Ramos (cell line): ENCODE results near the gene AFG1L.
"Not testable (repeated sequence)": the region's sequence is repeated elsewhere in the genome, so short reads cannot be mapped to it uniquely, and the experiment has no call there.

ENCODE experiments used
- in situ Hi-C: fragments of 300-500 bp; cut with MboI; formaldehyde crosslinking; loops from one replicate; pipeline ENCODE4 v1.14.3; 2022; ENCODE audit warnings: low sequenced_read_pairs; ENCODE audit not compliant: unreplicated experiment

Gene AFG1L

GRCh38 chr6:108294727-108295625, at the start of gene AFG1L:
TSS of gene AFG1L (plus strand) at chr6:108295054. CDS start at chr6:108295080, 26 bp downstream.
- in situ Hi-C loops = no loop called here

DNA sequence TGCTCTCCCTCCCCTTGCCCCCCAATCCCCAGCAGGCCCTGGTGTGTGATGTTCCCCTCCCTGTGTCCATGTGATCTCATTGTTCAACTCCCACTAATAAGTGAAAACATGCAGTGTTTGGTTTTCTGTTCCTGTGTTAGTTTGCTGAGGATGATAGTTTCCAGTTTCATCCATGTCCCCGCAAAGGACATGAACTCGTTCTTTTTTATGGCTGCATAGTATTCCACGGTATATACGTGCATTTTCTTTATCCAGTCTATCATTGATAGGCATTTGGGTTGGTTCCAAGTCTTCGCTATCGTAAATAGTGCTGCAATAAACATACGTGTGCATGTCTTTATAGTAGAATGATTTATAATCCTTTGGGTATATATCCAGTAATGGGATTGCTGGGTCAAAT, 49.8 kb upstream of the AFG1L start:
- in situ Hi-C loops = not testable (repeated sequence)

DNA sequence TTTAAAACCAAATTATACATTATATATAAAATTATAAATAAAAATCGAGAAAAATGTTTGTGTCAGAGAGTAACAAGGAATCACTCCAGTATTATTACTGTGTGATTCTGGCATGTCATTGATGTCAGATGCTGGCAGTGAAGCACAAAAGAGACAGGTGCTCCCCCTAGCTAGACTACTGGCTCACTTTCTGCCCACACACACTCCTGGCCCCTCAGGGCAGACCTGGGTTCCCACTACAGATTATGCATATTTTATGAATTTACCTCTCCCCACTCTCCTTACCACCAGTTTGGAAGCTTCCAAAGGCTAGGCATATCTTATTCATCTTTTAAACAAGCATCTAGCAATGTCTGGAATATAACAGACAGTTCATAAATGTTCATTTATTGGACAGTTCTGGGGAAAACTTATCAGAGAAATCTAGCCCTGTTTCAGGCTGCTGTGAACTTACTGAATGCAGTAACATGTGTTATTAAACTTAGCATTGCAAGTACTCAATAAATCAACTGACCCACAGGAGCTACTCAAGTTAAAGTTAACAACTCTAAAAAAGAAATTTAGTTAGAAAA, 46.8 kb upstream of the AFG1L start:
- in situ Hi-C loops = no loop called here

DNA sequence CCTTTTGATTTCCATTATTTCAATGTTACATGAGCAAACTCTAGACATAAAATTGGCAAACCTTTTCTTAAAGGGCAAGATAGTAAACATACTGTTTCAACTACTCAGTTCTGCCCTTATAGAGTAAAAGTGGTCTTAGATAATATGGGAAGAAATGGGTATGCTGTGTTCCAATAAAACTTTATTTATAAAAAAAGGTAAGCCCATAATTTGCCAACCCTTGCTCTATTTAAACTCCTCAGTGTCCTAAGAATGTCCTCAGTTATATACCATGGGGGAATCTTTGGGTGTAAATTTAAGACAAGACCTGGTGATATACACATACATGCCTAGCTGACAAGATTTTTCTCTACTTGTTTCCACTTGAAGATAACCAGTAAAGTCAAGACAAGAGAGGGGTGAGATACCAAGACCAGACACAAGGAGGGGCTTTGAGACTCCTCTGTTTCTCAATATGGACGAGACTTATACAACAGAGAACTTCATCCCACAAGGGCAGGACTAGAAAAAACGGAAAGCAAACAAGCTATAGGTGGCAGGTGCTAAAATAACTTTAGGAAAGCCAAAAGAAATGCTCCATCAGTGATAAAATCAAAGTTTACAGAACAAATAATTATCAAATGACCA, 44.5 kb upstream of the AFG1L start:
- in situ Hi-C loops = no loop called here

DNA sequence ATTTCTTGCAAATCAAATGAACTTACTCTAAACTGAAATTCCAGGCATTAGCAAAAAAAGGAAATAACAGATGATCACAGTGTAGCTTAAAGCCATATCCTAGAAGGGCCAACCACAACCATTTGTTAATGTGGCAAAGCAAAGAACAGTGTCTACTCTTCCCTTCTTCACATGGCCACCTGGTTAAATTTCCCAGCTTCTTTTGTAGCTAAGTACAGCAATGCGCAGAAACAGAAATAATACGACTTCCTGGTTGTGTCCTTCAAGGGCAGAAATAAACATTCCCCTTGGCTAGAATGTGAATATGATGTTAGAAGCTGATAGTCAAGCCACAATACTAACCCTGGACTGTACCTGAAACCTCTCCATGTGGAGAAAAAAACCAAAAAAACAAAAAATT, 43.6 kb upstream of the AFG1L start:
- in situ Hi-C loops = no loop called here

GRCh38 chr6:108252055-108252454, 42.8 kb upstream of the AFG1L start:
- in situ Hi-C loops = no loop called here

- in situ Hi-C loops = no loop called here
Observed at GRCh38 chr6:108253241-108253640, 41.6 kb upstream of the AFG1L start.

GRCh38 chr6:108254433-108255410, 40.1 kb upstream of the AFG1L start:
- in situ Hi-C loops = no loop called here

DNA sequence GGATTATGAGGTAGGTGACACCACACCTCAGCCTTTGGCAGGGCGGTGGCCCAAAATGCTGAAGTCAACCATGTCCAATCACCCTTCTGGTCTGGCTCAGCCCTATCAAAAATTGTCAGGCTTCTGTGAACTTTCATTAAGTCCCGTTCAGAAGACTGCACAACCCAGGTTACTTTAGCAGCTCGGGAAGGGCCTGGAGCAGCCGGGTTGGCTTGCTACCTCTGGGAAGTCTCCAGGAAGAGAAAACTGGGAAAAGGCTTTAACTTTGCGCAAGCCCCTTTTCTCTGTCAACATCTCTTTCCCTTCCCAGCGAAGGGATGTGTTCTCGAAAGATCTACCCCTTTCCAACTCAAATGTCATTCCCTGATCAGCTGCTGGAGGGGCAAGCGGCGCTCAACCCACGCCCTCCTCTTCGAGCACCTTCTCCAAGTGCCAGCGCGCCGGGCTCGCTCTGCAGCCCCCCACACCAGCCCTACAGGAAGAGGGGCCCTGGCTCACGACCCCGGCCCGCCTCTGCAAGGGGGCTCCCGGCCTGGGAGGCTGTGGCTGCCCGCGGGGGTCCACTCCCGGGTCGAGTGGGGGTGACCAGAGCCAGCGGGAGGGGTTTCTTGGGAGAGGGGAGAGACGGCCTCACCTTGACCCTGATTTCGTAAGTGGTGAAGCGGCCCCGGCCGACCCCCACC, 34.6 kb upstream of the AFG1L start:
- in situ Hi-C loops = no loop called here

- in situ Hi-C loops = no loop called here
Observed at GRCh38 chr6:108260809-108261569, 33.9 kb upstream of the AFG1L start, which contains the start of gene SNX3. TSS of gene SNX3 (minus strand) at chr6:108261040. CDS start at chr6:108260921, 119 bp downstream.

DNA sequence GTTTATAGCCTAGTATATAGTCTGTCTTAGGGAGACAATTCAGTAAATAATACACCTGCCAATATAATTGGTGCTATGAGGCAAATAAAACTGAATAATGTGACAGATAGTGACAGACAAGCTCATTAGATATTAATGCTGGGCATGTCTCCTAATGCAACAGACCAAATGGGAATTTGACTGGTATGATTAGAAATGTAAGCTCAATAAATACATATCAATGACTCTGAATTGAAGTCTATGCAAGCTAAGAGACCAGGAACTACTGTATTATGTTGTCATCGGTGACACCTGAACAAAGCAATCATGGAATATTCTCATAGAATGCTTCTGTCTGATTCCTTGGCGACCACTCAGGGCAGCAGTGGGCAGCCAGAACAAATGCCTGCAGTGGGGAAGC, 31.5 kb upstream of the AFG1L start:
- in situ Hi-C loops = no loop called here

GRCh38 chr6:108268845-108269244, 26.0 kb upstream of the AFG1L start:
- in situ Hi-C loops = no loop called here

DNA sequence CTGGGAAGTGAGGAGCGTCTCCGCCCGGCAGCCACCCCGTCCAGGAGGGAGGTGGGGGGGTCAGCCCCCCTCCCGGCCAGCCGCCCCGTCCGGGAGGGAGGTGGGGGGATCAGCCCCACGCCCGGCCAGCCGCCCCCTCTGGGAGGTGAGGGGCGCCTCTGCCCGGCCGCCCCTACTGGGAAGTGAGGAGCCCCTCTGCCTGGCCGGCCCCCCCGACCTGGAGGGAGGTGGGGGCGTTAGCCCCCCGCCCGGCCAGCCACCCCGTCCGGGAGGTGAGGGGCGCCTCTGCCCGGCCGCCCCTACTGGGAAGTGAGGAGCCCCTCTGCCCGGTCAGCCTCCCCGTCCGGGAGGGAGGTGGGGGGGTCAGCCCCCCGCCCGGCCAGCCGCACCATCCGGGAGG, 24.9 kb upstream of the AFG1L start:
- in situ Hi-C loops = not testable (repeated sequence)

DNA sequence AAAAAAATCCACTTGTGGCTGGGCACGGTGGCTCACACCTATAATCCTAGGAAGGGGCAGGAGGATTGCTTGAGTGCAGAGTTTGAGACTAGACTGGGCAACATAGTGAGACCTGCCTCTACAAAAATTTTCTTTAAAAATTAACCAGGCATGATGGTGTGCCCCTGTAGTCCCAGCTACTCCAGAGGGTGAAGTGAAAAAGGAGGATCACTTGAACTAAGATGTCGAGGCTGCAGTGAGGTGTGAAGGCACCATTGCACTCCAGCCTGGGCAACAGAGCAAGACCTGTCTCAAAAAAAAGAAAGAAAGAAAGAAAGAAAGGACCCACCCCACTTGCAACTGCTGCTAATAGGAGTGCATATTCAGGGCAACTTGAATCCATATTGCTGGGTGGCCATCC, 20.3 kb upstream of the AFG1L start:
- in situ Hi-C loops = no loop called here

DNA sequence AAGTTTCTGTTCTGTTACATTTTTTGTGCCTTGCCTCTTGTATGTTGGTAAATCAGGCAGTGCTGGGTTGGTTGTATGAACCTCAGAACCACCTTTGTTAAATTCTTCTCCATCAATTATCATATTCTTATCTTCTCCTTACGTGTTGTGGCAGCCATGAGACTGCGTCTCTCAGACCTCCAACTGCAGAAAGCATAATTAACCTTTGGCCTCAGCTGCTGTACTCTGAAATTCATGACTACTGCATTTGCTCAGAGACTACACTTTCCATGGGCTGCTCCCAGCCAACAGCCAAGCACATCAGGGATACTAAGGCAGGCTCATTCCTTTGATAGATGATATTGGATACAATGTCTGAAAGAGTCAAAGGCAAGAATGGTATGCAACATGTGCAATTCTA, 18.9 kb upstream of the AFG1L start:
- in situ Hi-C loops = no loop called here

DNA sequence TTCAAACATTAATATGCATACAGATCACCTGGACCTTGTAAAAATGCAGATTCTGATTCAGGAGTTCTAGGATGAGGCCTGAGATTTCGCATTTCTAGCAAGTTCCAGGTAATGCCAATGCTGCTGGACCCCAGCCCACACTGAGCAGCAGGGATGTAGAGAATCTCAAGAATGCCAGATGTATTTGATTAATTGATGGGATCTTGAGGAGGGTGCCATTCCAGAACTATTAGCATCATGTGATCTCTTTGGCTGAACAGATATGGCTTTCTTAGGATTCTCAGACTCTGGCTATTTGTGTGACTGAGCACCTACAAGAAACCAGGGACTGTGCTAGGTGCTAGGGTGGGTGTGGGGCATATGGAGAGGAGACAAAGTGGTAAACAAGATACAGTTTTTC, 17.6 kb upstream of the AFG1L start:
- in situ Hi-C loops = no loop called here

DNA sequence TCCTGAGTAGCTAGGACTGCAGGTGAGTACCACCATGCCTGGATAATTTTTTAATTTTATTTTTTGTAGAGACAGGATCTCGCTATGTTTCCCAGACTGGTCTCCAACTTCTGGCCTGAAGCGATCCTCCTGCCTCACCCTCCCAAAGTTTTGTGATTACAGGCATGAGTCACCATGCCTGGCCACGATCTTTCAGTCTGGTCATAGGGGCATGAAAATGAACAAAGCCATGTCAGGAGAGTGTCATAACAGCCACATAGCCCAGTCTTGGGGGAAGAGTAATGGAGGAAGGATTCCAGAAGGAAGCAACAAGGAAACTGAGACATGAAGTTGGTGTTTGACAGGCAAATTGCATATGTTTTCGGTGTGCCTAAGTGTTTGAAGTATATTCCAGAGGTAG, 17.0 kb upstream of the AFG1L start:
- in situ Hi-C loops = no loop called here

- in situ Hi-C loops = no loop called here
Observed at GRCh38 chr6:108285381-108285780, 9.5 kb upstream of the AFG1L start.

- in situ Hi-C loops = no loop called here
Observed at GRCh38 chr6:108286366-108286765, 8.5 kb upstream of the AFG1L start.
